NCI-H128 (cell line): Measurements from ENCODE around the gene WNT10A.
A peak's percentile ranks its signal among the peaks of the same experiment; 100 is the strongest.
"Not testable (repeated sequence)": the region's sequence is repeated elsewhere in the genome, so short reads cannot be mapped to it uniquely, and the experiment has no call there.

Experiments
- DNase-seq: peaks from one replicate; lab custom pipeline; 2025; ENCODE audit not compliant: unreplicated experiment; lab: John Stamatoyannopoulos, UW

Gene WNT10A

DNA sequence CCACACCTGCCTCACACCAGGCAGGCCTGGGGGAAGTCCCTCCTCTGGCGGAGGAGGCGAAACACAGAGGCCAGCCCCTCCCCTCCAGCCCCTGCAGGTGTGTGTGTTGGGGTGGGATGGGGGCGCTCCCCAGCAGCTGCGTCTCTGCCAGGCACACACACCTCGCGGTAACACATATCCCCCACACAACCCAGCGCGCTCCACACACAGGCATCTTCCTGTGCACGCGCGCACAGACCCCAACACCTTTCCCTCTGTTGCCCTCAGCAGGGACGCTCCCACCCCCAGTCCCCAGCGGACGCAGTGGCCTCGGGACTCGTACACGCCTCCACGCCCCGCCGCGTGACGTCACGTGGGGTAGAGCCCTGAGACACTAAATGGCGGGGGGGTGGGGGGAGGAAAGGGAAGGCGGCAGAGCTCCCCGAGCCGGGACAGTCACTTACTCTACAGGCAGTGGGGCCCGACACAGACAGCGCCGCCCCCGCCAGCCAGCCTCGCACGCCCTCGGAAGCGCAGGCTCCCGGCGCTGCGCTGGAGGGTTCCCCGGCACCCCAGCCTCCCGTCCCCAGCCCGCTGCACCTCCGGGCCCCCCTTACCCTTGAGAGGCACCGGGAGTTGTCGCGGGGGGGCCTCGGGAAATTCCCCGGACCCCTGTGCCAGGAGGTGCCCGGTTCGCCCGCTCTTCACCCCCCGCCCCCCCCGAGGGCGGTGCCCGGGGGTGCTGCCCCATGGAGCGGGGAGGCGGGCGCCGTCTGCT is at the start of gene WNT10A:
TSS of gene WNT10A (plus strand) at position 751 of the 757 bp plus-strand sequence. CDS start 144 bp downstream, outside the sequence.
- peak; percentile 21 for DNase-seq

DNA sequence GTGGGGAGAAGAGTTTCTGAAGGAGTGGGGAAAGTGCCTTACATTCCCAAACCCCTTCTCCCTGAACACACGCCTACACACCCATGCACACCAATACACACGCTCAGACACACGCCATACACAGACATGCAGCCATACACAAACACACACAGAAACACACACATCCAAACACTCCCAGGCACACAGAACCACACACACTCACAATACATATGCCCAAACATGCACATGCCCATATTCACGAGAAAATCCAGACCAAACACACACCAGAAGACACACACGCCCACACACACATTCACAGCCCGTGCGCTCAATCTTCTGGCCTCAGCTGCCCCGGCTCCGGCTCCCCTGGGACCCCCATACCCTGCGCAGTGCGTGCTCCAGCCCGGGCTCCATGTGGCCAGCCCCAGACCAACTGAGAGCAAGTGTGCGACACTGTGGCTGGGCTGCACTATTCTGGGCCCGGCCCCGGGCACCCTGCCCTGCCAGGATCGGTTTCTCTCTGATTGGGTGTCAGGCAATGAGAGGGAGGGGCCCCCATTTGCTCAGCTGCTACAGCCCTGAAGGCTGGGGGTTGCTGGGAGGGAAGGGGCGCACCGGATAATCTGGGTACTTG is 49.2 kb upstream of the WNT10A start, which contains the start of gene PRKAG3:
TSS of gene PRKAG3 (minus strand) at position 426 of the 613 bp plus-strand sequence.
- DNase-seq = no peak

DNA sequence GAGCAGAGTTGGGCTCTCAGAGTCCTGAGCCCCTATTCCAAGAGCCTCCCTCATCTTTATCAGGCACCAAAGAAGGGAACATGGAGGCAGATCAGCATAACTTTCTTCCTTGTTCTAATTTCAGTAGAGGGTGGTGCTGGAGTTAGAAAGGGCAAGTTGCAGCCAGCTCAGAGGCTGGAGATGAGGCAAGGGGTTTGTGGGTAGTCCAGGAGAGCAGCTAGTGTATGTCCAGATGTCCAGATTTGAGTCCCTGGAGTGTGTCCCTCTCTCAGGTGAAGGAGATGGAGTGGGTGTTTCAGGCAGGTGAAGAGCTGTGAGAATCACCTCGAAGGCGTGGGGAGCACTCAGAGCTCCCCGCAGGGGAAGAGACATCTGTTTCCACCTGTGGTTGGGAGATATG is 48.6 kb upstream of the WNT10A start:
- no peak for DNase-seq

GRCh38 chr2:218832520-218832919 is 48.1 kb upstream of the WNT10A start:
- DNase-seq = no peak

DNA sequence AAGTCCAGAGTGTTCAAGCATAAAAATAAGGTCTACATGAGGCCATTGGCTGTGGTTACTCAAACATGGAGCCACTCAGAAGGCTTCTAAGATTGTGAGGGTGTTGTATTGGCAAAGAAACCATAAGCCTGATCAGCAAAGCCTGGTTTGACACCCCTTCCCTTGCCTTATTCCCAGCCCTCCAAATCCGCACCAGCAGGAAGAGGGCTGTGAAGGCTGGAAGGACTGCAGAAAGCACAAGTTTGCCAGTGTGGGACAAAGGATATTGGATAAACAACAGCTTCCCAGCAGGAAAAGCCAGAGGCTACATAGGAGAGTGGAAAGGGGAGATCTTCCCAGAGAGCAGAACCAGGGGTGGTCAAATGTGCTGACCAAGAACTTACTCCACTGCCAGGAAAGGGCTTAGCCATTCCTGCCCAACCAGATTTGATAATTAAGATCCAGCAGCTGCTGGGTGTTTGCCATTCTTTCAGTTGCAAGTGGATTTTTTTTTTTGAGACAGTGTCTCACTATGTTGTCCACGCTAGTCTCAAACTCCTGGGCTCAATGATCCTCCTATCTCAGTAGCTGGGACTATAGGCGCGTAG is 47.5 kb upstream of the WNT10A start:
- DNase-seq = no peak

- no peak for DNase-seq
Observed at GRCh38 chr2:218834685-218835084, 46.0 kb upstream of the WNT10A start.

GRCh38 chr2:218837495-218837894 is 43.2 kb upstream of the WNT10A start:
- no peak for DNase-seq

- no peak for DNase-seq
Observed at GRCh38 chr2:218839430-218839829, 41.2 kb upstream of the WNT10A start.

- no peak for DNase-seq
Observed at GRCh38 chr2:218839888-218840287, 40.8 kb upstream of the WNT10A start.

DNA sequence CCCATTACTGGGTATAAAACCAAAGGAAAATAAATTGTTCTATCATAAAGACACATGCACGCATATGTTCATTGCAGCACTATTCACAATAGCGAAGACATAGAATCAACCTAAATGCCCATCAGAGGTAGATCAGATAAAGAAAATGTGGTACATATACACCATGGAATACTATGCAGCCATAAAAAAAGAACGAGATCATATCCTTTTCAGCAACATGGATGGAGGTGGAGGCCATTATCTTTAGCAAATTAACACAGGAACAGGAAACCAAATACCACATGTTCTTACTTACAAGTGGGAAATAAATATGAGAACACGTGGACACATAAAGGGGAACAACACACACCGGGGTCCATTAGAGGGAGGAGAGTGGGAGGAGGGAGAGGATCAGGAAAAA is 36.3 kb upstream of the WNT10A start:
- DNase-seq = not testable (repeated sequence)

DNA sequence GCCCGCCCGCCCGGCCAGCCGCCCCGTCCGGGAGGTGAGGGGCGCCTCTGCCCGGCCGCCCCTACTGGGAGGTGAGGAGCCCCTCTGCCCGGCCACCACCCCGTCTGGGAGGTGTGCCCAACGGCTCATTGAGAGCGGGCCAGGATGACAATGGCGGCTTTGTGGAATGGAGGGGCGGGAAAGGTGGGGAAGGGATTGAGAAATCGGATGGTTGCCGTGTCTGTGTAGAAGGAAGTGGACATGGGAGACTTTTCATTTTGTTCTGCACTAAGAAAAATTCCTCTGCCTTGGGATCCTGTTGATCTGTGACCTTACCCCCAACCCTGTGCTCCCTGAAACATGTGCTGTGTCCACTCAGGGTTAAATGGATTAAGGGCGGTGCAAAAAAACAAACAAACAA is 33.7 kb upstream of the WNT10A start:
- DNase-seq = not testable (repeated sequence)

DNA sequence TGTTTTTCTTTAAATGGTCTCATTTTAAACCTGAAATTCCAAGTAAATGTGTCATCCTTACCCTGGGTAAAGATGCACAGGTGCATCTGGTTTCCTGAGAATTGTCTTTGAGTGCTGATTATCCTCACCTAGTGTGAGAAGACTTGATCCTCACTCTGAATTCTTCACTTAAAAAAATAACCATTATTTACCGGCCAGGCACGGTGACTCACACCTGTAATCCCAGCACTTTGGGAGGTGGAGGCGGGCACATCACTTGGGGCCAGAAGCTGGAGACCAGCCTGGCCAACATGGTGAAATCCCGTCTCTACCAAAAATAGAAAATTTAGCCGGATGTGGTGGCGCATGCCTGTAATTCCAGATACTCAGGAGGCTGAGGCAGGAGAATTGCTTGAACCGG is 30.9 kb upstream of the WNT10A start:
- no peak for DNase-seq

DNA sequence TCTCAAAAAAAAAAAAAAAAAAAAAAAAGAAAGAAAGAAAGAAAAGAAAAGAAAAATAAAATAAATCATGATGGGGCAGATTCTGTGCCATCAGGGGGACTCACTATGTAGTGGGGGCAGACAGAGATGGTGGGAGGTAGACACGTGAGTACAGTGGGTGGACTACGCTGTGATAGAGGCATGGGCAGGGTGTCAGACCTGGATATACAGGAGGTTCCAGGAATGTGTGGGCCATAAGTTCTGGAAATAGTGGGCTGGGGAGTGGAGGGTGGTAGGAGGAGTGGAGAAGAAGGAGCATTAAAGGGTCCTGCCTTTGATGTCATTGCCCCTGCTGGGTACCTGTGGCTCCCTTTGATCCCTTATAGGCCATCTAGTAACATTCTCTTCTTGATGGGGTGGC is 29.9 kb upstream of the WNT10A start:
- DNase-seq = no peak

DNA sequence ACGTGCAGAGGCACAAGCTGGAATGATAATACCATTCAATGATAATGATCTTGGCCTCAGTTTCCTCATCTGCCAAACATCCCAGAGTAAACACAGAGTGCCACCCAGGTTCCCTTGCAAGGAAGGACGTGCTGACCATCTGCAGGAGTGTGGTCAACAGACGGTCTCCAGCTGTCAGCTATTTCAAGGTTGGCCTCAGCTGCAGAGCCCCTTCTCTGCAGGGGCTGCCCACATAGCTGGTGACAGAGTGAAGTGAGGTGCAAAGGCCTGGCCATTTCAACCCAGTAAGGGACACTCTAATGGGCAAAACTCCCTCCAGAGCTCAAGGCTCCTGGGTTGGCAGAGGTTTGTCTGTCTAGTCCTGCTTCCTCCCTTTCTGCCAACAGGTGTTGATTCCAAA is 29.4 kb upstream of the WNT10A start:
- no peak for DNase-seq

DNA sequence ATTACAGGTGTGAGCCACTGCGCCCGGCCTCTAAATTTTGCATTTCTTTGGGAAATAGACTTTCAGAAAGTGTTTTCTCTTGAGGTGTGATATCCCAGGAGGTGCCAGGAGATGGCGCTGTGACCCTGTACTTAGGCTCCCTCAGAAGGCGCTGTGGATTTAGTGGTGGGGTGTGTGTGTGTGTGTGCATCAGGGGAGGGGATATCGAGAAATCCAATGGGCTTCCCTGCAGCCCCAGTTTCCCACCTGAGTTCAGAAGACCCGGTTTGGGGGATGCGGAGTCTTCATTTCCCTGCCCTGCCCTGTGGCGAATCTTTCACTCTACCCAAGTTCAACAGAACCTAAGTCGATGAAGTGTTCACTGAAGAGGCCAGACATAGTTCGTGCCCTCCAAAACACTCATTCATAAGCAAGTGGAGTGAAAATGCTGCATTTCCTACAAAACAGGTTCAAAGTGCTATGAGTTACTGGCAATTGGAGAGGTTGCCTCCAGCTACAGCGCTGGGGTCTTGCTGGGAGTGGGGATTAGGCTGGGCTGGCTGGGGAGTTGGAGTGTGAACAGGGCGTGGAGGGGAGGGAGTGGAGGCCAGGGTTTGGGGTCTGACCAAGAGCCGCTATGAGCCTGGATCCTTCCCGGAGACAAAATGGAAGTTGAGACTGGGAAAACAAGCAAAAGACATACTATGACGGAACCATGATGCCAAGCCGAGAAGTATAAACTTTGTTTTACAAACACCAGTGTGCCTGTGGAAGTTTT is 27.6 kb upstream of the WNT10A start:
- peak; percentile 11 for DNase-seq

GRCh38 chr2:218853766-218854165 is 26.9 kb upstream of the WNT10A start:
- DNase-seq = no peak

DNA sequence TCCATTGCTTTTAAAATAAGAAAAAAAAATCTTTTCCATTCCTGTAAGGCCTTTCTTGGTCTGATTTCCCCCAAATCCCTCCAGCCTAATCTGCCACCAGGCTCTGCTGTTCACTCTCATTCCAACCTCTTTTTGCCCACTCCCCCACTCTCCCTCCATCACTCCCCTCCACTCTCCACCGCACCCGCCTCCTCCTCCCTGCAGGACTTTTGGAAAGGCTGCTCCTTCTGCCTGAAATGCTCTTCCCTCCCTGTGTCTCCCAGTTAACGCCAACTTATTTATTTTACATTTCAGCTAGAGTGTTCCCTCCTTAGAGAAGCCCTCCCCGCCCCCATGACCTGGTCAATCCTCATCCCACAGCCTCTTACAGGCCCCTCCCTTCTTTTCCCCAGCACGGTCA is 25.8 kb upstream of the WNT10A start:
- DNase-seq = no peak

DNA sequence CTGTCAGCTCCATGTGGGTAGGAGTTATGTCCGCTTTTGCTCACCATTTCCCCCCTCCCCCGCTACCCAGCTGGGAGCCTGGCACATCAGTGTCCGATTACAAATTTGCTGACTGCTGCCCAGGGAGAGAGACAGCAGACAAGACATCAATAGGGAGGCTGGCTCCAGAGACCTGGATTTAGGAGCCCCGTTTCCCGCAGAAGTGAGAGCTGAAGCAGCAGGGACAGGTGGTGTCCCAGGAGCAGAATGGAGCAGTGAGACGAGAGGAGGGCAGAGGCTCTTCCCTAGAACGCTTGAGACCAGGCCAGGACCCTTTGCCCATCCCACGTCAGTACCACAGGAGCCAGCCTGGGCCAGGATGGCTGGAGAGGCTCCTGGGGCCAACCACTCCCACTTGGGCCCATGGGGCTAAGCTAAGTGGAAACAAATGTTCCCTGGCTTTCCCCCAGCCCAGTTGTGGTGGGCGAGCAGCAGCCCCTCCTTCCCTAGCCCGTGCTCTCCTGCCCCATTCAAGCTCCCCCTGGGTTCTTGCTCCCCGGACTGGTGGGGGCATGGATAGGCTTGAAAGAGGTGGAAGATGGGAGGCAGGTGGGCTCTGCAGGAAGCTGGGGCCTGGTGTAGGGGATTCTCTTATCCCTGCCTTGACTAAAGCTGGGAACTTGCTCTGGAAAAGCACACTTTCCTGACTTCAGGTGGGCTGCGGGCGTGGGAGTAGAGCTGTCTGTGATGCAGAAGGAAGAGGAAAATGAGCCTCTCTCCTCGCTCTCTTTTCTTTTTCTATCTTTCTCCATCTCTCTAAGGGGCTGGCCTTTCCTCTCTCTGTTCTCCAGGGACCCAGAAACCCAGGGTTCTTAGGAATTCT is 25.1 kb upstream of the WNT10A start:
- no peak for DNase-seq

DNA sequence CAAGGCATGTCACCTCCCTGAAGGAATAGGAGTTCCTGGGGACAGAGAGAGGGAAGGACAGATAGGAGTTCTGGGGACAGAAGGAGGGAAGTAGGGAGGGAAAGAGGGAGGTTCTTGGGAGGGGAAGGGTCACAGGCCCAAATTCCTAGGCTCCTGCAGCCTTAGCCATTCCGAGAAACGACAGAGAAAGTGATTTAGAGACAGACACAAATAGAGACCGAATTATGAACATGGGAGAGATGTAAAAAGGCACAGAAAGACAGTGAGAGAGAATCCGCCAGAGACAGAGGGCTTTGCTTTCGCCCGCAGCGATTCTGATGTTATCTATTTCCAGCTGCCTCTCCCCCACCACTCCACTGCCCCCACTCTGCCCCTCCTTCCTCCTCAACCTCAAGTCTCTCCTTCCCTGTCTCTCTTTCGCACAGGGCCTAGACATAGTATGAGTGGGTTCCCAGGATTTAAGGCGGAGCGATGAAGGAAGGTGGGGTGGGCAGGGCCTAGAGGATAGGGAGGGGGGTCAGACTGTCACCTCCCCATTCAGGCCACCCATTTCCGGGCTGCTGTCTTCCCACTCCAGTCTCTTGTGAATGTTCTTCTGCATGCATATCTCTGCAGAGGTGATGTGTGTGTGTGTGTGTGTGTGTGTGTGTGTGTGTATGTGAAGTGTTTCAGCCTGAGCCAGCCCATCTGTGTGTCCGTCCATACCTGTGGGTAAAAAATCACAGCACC is 24.3 kb upstream of the WNT10A start:
- no peak for DNase-seq

DNA sequence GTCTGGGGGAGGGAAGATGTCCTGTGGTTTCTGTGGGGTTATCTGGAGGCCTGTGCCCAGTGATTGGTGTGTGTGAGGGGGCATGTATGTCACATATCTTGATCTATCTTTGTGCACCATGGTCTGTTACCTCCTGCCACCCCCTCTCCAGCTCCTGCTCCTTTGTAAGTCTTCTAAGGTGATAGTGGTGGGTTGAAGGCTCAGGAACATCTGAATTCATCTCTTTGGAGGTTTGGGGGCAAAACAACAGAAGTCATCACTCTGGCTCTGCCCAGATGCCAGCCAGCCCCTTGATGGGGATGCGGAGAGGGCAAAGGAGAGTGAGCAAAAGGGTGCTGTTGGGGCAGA is 23.8 kb upstream of the WNT10A start:
- DNase-seq = no peak
